ENCODE measurements around the gene NAA60.

The NAA60 gene

DNA sequence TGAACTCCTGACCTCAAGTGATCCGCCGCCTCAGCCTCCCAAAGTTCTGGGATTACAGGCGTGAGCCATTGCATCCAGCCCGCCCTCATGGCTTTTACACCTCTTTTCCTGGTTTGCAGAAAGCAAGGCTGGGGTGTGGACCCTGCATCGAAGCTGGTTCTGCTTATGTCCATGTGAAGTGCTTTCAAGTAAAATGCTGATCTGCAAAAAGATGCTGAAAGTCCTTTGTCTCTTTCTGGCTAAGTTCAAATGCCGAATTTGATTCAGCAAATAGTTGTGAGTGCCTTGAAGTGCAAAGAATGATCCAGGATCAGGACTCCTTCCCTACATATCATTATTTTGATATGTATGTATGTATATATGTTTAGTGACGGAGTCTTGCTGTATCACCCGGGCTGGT, 17.1 kb downstream of the NAA60 start:
- TF ChIP-seq SP1 (IDR thresholded peaks at IDR 0.05) (no peak), HDGF (IDR thresholded peaks at IDR 0.05; ENCODE audit: borderline replicate concordance) (no peak), LEF1 (IDR thresholded peaks at IDR 0.05; ENCODE audit: borderline replicate concordance) (no peak), CTBP1 (IDR thresholded peaks at IDR 0.05; ENCODE audit: borderline replicate concordance) (no peak), FOXK2 (IDR thresholded peaks at IDR 0.05) (no peak), L3MBTL2 (conservative IDR thresholded peaks at IDR 0.05) (no peak), BHLHE40 (IDR thresholded peaks at IDR 0.05; ENCODE audit: borderline replicate concordance) (no peak), FOXM1 (IDR thresholded peaks at IDR 0.05; ENCODE audit: borderline replicate concordance) (no peak)
- TF ChIP-seq, protein P1, sequence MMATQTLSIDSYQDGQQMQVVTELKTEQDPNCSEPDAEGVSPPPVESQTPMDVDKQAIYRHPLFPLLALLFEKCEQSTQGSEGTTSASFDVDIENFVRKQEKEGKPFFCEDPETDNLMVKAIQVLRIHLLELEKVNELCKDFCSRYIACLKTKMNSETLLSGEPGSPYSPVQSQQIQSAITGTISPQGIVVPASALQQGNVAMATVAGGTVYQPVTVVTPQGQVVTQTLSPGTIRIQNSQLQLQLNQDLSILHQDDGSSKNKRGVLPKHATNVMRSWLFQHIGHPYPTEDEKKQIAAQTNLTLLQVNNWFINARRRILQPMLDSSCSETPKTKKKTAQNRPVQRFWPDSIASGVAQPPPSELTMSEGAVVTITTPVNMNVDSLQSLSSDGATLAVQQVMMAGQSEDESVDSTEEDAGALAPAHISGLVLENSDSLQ (IDR thresholded peaks at IDR 0.05): no peak
- DNase-seq (ENCODE audit: extremely low spot score): no peak
- CTCF ChIA-PET: no interaction called here
- POLR2A ChIA-PET: no interaction called here

DNA sequence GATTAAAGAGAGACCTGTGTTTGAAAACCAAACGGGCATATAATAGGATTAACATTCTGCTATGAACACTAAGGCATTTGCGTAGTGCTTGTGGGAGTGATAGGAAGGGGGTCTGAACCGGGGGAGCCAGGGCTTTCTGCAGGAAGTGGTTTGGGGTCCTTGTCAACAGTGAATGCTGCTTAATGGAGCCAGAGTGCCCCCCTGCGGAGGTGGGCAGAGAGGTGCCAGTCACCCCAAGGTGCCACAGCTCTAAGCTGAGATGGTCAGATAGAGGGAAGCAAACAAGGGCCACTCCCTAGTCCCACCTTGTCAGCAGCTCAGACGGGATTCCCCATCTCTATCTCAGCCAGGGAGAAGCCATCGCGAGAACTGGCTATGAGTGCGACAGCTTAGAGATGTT, 17.7 kb downstream of the NAA60 start:
- CTCF ChIA-PET: no interaction called here
- no peak for DNase-seq (ENCODE audit: extremely low spot score)
- POLR2A ChIA-PET: no interaction called here
- TF ChIP-seq SUZ12 (IDR thresholded peaks at IDR 0.05): no peak
- no peak for TF ChIP-seq NFRKB (IDR thresholded peaks at IDR 0.05)

DNA sequence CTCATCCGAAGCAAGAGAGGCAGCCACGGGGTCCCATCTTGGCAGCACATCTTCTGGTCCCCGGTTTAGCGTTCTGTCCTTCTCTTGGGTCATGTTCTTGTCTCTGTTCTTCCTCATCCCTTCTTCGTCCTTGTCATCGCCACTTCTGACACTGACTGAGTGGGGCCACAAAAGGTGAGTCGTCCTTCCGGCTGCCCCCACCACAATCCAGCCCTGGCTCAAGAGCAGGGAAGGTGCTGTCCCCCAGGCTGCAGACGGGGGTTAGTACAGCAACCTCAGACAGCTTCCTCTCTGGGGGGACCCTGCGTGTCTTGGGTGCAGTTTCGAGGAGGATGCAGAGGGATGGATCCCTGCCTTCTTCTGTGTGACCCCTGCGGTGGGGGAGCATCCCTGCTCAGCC, 21.8 kb downstream of the NAA60 start:
- CTCF ChIA-PET: no interaction called here
- TF ChIP-seq FOXM1 (IDR thresholded peaks at IDR 0.05; ENCODE audit: borderline replicate concordance) (no peak), SP1 (IDR thresholded peaks at IDR 0.05) (no peak), TARDBP (IDR thresholded peaks at IDR 0.05) (no peak), HDGF (IDR thresholded peaks at IDR 0.05; ENCODE audit: borderline replicate concordance) (no peak), L3MBTL2 (conservative IDR thresholded peaks at IDR 0.05) (no peak), ZNF384 (IDR thresholded peaks at IDR 0.05) (no peak), CTBP1 (IDR thresholded peaks at IDR 0.05; ENCODE audit: borderline replicate concordance) (no peak), BHLHE40 (IDR thresholded peaks at IDR 0.05; ENCODE audit: borderline replicate concordance) (no peak)
- POLR2A ChIA-PET: no interaction called here

DNA sequence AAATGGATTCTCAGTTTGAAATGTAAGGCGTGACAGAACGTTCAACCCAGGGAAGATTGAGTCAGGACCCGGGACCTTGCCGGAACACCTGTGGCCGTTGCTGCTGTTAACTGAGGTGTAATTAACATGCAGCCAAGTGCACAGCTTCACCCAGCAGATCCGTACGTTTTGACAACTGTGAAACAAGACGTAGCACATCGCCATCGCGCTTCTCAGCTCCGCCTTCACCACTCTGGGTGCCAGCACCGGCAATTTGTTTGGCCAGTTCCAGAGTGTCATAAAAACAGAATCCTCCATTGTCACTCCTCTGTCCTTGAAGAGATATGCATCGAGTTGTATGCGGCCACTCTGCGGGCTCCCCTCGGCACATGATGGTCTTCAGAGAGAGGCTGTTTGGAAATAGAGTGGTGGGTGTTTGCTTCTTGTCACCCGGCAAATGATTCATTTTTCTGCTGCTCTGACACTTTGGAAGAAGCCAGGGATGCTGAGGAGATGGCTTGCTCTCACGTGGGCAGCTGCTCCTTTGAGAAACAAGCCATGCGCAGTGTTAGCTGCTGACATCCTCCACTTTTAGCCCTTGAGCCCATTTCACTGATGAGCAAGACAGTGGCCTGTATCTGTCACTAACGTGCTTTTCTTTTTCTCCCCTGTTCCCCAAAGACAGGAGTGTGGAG, 22.6 kb downstream of the NAA60 start:
- POLR2A ChIA-PET: no interaction called here
- TF ChIP-seq L3MBTL2 (conservative IDR thresholded peaks at IDR 0.05): no peak
- no peak for TF ChIP-seq HDGF (IDR thresholded peaks at IDR 0.05; ENCODE audit: borderline replicate concordance)
- TF ChIP-seq TARDBP (IDR thresholded peaks at IDR 0.05): no peak
- TF ChIP-seq NFRKB (IDR thresholded peaks at IDR 0.05): no peak
- TF ChIP-seq CTBP1 (IDR thresholded peaks at IDR 0.05; ENCODE audit: borderline replicate concordance): no peak
- no peak for TF ChIP-seq ZNF384 (IDR thresholded peaks at IDR 0.05)
- no peak for TF ChIP-seq FOXM1 (IDR thresholded peaks at IDR 0.05; ENCODE audit: borderline replicate concordance)
- TF ChIP-seq FOXA1 (IDR thresholded peaks at IDR 0.05): no peak
- DNase-seq (ENCODE audit: extremely low spot score): no peak
- CTCF ChIA-PET: no interaction called here

More for the DNA sequence above, 21.8 kb downstream of the NAA60 start:
- no peak for DNase-seq (ENCODE audit: extremely low spot score)

DNA sequence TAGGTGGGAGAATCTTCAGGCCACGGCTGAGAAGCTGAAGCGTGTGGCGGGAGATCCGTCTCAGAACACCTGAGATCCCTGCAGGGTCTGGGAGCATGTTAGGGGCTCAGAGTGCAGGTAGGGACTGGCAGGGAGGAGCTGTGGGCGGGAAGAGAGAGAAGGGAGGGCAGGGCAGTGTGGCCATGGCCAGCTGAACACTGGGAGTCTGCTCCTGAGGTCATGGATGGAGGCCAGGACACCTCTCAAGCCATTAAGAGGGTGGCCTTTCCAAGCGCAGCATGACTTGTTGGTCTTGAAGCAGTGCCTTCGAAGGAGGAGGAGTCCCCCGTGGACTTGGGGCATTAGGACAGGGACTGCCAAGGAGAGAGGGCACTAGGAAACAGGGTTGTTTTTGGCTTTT, 23.7 kb downstream of the NAA60 start:
- TF ChIP-seq SUZ12 (IDR thresholded peaks at IDR 0.05) (no peak), ZNF384 (IDR thresholded peaks at IDR 0.05) (no peak), SP1 (IDR thresholded peaks at IDR 0.05) (no peak), FOXA1 (IDR thresholded peaks at IDR 0.05) (no peak), FOXK2 (IDR thresholded peaks at IDR 0.05) (no peak), ARNT (IDR thresholded peaks at IDR 0.05) (no peak), HDGF (IDR thresholded peaks at IDR 0.05; ENCODE audit: borderline replicate concordance) (no peak), TARDBP (IDR thresholded peaks at IDR 0.05) (no peak), ELF4 (IDR thresholded peaks at IDR 0.05) (no peak), BHLHE40 (IDR thresholded peaks at IDR 0.05; ENCODE audit: borderline replicate concordance) (no peak), FOXM1 (IDR thresholded peaks at IDR 0.05; ENCODE audit: borderline replicate concordance) (no peak)
- CTCF ChIA-PET: no interaction called here

DNA sequence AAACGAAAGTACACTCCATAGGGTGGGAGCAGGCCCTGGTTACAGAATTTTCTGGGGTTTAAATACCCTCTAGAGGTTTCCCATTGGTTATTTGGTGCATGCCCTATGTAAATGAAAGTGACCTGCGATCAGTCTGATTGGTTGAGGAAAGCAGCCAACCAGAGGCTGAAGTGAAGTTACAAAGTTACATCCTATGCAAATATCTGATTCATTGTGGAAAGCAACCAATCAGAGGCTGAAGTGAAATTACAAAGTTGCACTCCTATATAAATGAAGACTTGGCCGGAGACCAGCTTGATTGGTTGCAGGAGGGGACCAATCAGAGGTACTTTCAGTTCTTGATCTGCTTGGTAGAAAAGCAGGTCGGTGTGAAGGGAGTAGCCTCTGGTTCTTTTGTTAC, 24.4 kb downstream of the NAA60 start:
- TF ChIP-seq TARDBP (IDR thresholded peaks at IDR 0.05) (no peak), SUZ12 (IDR thresholded peaks at IDR 0.05) (no peak), L3MBTL2 (conservative IDR thresholded peaks at IDR 0.05) (no peak), LEF1 (IDR thresholded peaks at IDR 0.05; ENCODE audit: borderline replicate concordance) (no peak), FOXK2 (IDR thresholded peaks at IDR 0.05) (no peak), NFRKB (IDR thresholded peaks at IDR 0.05) (no peak), ELF4 (IDR thresholded peaks at IDR 0.05) (no peak), HDGF (IDR thresholded peaks at IDR 0.05; ENCODE audit: borderline replicate concordance) (no peak), FOXM1 (IDR thresholded peaks at IDR 0.05; ENCODE audit: borderline replicate concordance) (no peak), ZNF384 (IDR thresholded peaks at IDR 0.05) (no peak), FOXA1 (IDR thresholded peaks at IDR 0.05) (no peak), ARNT (IDR thresholded peaks at IDR 0.05) (no peak), BHLHE40 (IDR thresholded peaks at IDR 0.05; ENCODE audit: borderline replicate concordance) (no peak), SP1 (IDR thresholded peaks at IDR 0.05) (no peak), CTBP1 (IDR thresholded peaks at IDR 0.05; ENCODE audit: borderline replicate concordance) (no peak)
- TF ChIP-seq, protein P1 (IDR thresholded peaks at IDR 0.05): no peak
- CTCF ChIA-PET: no interaction called here

More for the DNA sequence above, 23.7 kb downstream of the NAA60 start:
- DNase-seq (ENCODE audit: extremely low spot score): no peak
- POLR2A ChIA-PET: no interaction called here

DNA sequence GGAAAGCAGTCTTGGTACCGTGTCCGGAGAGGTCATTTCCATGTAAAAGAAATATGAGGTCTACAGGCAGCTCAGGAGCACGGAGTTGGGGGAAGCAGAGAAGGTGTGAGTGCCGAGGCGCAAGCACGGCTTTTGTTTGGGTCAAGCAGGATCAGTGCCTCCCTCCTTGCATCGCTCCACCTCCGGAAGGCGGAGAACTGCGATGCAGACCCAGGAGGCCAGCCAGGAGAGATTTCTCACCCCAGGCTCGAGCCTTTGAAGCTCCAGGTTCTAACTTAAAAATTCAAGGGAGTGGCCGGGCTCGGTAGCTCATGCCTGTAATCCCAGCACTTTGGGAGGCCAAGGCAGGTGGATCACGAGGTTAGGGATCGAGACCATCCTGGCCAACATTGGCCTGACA, 25.0 kb downstream of the NAA60 start:
- ChIA-PET CTCF (no interaction called here), POLR2A (no interaction called here)
- no peak for TF ChIP-seq FOXK2 (IDR thresholded peaks at IDR 0.05)
- TF ChIP-seq LEF1 (IDR thresholded peaks at IDR 0.05; ENCODE audit: borderline replicate concordance): no peak
- TF ChIP-seq BHLHE40 (IDR thresholded peaks at IDR 0.05; ENCODE audit: borderline replicate concordance): no peak
- TF ChIP-seq SP1 (IDR thresholded peaks at IDR 0.05): no peak
- TF ChIP-seq SUZ12 (IDR thresholded peaks at IDR 0.05): no peak
- TF ChIP-seq, protein P1 (IDR thresholded peaks at IDR 0.05): no peak
- no peak for TF ChIP-seq FOXM1 (IDR thresholded peaks at IDR 0.05; ENCODE audit: borderline replicate concordance)
- no peak for TF ChIP-seq TARDBP (IDR thresholded peaks at IDR 0.05)
- no peak for DNase-seq (ENCODE audit: extremely low spot score)

More for the DNA sequence above, 24.4 kb downstream of the NAA60 start:
- no peak for DNase-seq (ENCODE audit: extremely low spot score)
- POLR2A ChIA-PET: no interaction called here

All from HEK293T (cell line).